Body of pancreas (tissue), 4 donors: ENCODE measurements around the gene RBM47.

Source experiments
- CTCF ChIP-seq, 7 experiments: fragments of 450-650 bp in 4 of 7; fragments of 200-600 bp in 3 of 7; sonication (generic) in 3 of 7; IDR thresholded peaks; one replicate each; pipeline ENCODE4 v1.5.1; 2016 to 2019; ENCODE audit warnings: antibody characterized with exemption in 7 of 7
- POLR2A ChIP-seq, 3 donors: fragments of 450-650 bp; IDR thresholded peaks; one replicate each; pipeline ENCODE4 v1.6.1; 2016; ENCODE audit warnings: antibody characterized with exemption in 3 of 3, mild to moderate bottlenecking in 2 of 3

GRCh38 chr4:40461879-40462278, 167.8 kb downstream of the RBM47 start:
- TF ChIP-seq CTCF (IDR thresholded peaks at IDR 0.05) (no peak), POLR2A (IDR thresholded peaks at IDR 0.05) (no peak)
